H1 (cell line): ENCODE data around the gene CCT5. TPM values are rescaled to one million over a fixed set of nuclear protein-coding genes. Genes with fewer than 3 reads are reported as not detected.

ENCODE experiments used
- ASH2L ChIP-seq: fragments of 200-600, 300-600 bp; sonication (generic); IDR thresholded peaks from one replicate; pipeline ENCODE4 v1.7.1; 2017; ENCODE audit warnings: low read length
- BRCA1 ChIP-seq: IDR thresholded peaks from 2 replicates; pipeline ENCODE4 v1.6.1; 2012; ENCODE audit warnings: low read depth, low read length, improper control_type of control experiment
- GTF2F1 ChIP-seq: IDR thresholded peaks from 2 replicates; pipeline ENCODE4 v1.6.1; 2012; ENCODE audit warnings: low read depth, low read length, improper control_type of control experiment, borderline replicate concordance
- RAD21 ChIP-seq, 2 experiments: IDR thresholded peaks in 1 of 2; conservative IDR thresholded peaks in 1 of 2; 2 replicates each; pipeline ENCODE4 v1.6.1; 2011; ENCODE audit warnings: low read depth in 2 of 2, low read length in 2 of 2, improper control_type of control experiment in 1 of 2, inconsistent platforms in 1 of 2, mild to moderate bottlenecking in 1 of 2, moderate library complexity in 1 of 2
- RBBP5 ChIP-seq: IDR thresholded peaks from 2 replicates; pipeline ENCODE4 v1.7.1; 2012; ENCODE audit warnings: low read depth, mild to moderate bottlenecking, inconsistent platforms, low read length, moderate library complexity, borderline replicate concordance
- SAP30 ChIP-seq: fragments of 300-600 bp; sonication (generic); IDR thresholded peaks from 2 replicates; pipeline ENCODE4 v1.7.1; 2012; ENCODE audit warnings: low read length, moderate library complexity, mild to moderate bottlenecking, inconsistent platforms; ENCODE audit not compliant: insufficient read depth, insufficient replicate concordance
- SP1 ChIP-seq: IDR thresholded peaks from 2 replicates; pipeline ENCODE4 v1.6.1; 2011; ENCODE audit warnings: low read depth, low read length
- SP2 ChIP-seq: IDR thresholded peaks from 2 replicates; pipeline ENCODE4 v1.6.1; 2012; ENCODE audit warnings: mild to moderate bottlenecking, low read length, inconsistent platforms
- polyA plus RNA-seq, 7 experiments: library from polyadenylated mRNA; depleted of rRNA in 3 of 7; stranded (reverse) in 5 of 7; unstranded in 2 of 7; fragments of >200 nt in 5 of 7; fragments of 200-250 nt in 2 of 7; gene quantifications; 1 replicate in 5 of 7; 2 replicates in 1 of 7; 4 replicates in 1 of 7; pipeline versions ENCODE4 v1.2.1 to v1.2.3, GENCODE V29; 2011 to 2013; ENCODE audit warnings: missing spikeins in 2 of 7, mixed read lengths in 2 of 7
- total RNA-seq: library from RNA; stranded (reverse); fragmentation: NEBNext Ultra II Directional; extraction: Animal tissue kit (Norgen Biotek cat#: 25700); gene quantifications from 2 replicates; pipeline ENCODE4 v1.2.1, GENCODE V29; 2021

The CCT5 gene
- total and polyA plus RNA-seq, 2 of the 8 experiments (the other 6 are each of a cell fraction or from before 2014, with no cell fraction given) = 425 to 549 TPM

DNA sequence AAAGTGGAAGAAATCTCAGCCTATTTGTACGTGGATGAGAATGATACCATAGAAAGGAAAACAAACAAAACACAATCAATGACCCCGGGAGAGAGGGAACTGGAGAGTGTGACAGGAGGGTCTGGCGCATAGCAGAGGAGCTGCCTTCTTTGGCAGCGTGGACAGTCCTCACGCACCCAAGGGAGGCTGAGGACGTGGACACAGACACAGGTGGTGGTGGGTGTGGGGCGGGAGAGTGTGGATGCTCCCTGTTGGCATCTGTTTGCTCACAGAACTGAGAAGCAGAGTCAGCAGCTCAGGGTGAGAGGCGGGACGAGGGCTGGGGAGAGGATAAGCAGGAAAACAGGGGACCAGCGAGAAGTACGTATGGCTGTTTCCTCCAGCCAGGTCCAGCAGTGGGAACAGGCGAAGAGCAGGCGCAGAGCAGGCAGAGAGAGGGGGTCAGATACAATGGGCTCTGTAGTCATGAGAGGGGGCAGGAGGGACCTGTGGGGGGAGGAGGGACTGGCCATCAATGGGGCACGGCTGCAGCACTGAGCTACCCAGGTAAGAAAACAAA lies 47.6 kb downstream of the CCT5 start (continued):
- TF ChIP-seq RAD21 (IDR thresholded peaks at IDR 0.05 in 1 of 2, conservative IDR thresholded peaks at IDR 0.05 in 1 of 2; ENCODE audit: low read depth in 2 of 2, low read length in 2 of 2) = no peak
- no peak for TF ChIP-seq BRCA1
- TF ChIP-seq SP1 = no peak
- no peak for TF ChIP-seq RBBP5
- no peak for TF ChIP-seq SAP30
- no peak for TF ChIP-seq ASH2L
- TF ChIP-seq GTF2F1 = no peak
- no peak for TF ChIP-seq SP2
